ENCODE results near the gene TMEM164. TPM values are rescaled to one million over a fixed set of nuclear protein-coding genes. Genes with fewer than 3 reads are reported as not detected.

The TMEM164 gene
- total and polyA plus RNA-seq, 2 donors (not counting 1 experiment from before 2014, with no cell fraction given), result 5.7 to 10.2 TPM

DNA sequence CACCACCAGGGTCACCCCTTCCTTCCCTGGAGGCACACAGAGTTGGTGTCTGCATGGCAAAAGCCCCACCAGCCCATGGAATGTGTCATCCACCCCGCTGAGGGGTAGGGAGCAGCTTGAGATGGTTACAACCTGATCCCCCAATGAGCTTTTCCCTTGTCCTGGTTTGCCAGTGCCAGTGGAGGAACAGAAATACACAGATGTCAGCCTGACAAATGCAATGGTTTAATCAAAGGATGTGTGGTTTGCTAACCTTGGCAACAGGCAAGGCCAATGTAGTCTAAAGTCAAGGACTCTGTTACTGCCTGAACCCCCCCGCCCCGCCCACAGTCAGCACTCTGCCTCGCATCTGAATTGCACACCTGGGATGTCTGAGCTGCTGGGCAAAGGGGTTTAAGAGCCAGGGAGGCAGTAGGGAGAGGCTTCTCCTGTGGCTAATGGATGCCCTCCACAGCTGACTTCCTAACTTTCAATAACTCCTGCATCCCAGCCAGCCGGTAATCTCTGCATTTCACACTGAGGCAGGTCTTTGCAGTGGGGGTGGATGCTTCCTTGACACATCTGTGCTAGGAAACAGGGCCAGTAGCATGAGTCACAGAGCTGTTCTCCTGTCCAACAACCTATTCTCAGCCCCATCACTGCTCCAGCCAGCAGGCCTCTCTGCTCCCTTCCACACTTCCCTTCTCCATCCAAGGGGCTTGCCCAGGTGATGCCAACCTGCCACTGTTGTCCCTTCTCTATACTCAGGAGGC, 177.4 kb downstream of the TMEM164 start:
- no peaks in the 10 kb centered on the region for H3K36me3 ChIP-seq (ENCODE audit: control insufficient read depth, insufficient read depth, low read length)
- peaks cover 8% of the 10 kb centered on the region for H3K4me1 ChIP-seq (ENCODE audit: control insufficient read depth, extremely low read depth, insufficient read depth, low read length)
- peak overlapping the region; percentile 43 for H3K27ac ChIP-seq (ENCODE audit: insufficient read depth, low read length)
- H3K27me3 ChIP-seq (ENCODE audit: control insufficient read depth, insufficient read depth, low read length), result no peaks in the 10 kb centered on the region
- H3K4me2 ChIP-seq (ENCODE audit: extremely low read depth, insufficient read depth, low read length), result peak overlapping the region; percentile 59
- no peak for TF ChIP-seq EZH2 (IDR thresholded peaks at IDR 0.05; ENCODE audit: low read length, missing control alignments)
- TF ChIP-seq, protein P1, sequence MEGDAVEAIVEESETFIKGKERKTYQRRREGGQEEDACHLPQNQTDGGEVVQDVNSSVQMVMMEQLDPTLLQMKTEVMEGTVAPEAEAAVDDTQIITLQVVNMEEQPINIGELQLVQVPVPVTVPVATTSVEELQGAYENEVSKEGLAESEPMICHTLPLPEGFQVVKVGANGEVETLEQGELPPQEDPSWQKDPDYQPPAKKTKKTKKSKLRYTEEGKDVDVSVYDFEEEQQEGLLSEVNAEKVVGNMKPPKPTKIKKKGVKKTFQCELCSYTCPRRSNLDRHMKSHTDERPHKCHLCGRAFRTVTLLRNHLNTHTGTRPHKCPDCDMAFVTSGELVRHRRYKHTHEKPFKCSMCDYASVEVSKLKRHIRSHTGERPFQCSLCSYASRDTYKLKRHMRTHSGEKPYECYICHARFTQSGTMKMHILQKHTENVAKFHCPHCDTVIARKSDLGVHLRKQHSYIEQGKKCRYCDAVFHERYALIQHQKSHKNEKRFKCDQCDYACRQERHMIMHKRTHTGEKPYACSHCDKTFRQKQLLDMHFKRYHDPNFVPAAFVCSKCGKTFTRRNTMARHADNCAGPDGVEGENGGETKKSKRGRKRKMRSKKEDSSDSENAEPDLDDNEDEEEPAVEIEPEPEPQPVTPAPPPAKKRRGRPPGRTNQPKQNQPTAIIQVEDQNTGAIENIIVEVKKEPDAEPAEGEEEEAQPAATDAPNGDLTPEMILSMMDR (conservative IDR thresholded peaks at IDR 0.05 in 1 of 2, IDR thresholded peaks at IDR 0.05 in 1 of 2; ENCODE audit: low read depth in 1 of 2, low read length in 2 of 2), result no peak
- H3K9ac ChIP-seq (ENCODE audit: insufficient read depth, low read length), result no peak overlapping the region
- no peaks in the 10 kb centered on the region for H3K9me3 ChIP-seq (ENCODE audit: control insufficient read depth, insufficient read depth, low read depth, low read length)
- no peaks in the 10 kb centered on the region for H4K20me1 ChIP-seq (ENCODE audit: control insufficient read depth, extremely low read depth, insufficient read depth, low read length)
- DNase-seq (ENCODE audit: low read depth in 2 of 2), result peak; percentile 55 to 89
- no peak overlapping the region for H2AFZ ChIP-seq (ENCODE audit: low read length)
- H3K79me2 ChIP-seq (ENCODE audit: control insufficient read depth, insufficient read depth, low read length), result no peaks in the 10 kb centered on the region
- H3K4me3 ChIP-seq (replicated peaks in 1 of 4; ENCODE audit: control extremely low read depth in 1 of 4, insufficient read depth in 1 of 4, low read depth in 3 of 4, low read length in 4 of 4), result no peak overlapping the region

DNA sequence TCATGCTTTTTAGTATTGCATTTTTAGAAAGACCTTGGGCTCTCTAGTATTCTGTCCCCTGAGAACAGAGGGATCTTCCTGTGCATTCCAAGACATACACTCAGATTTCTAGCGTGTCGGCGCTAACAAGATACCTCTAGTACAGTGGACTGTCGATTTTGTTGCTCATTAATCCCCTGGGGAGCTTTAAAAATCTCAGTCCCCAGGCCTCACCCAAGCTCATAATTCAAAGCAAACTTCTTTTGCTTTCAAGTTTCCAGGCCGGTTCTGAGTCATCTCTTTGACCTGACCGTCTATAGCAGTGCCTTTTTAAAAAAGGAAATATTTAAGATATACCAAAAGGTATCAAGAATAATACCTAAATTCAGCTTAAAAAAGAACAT, 178.0 kb downstream of the TMEM164 start:
- H3K4me1 ChIP-seq (ENCODE audit: control insufficient read depth, extremely low read depth, insufficient read depth, low read length), result peaks cover 8% of the 10 kb centered on the region
- no peak overlapping the region for H3K9ac ChIP-seq (ENCODE audit: insufficient read depth, low read length)
- no peak overlapping the region for H3K4me3 ChIP-seq (replicated peaks in 1 of 4; ENCODE audit: control extremely low read depth in 1 of 4, insufficient read depth in 1 of 4, low read depth in 3 of 4, low read length in 4 of 4)
- H3K79me2 ChIP-seq (ENCODE audit: control insufficient read depth, insufficient read depth, low read length), result no peaks in the 10 kb centered on the region
- H3K4me2 ChIP-seq (ENCODE audit: extremely low read depth, insufficient read depth, low read length), result peak overlapping the region; percentile 59
- H3K27ac ChIP-seq (ENCODE audit: insufficient read depth, low read length), result peak overlapping the region; percentile 43
- no peaks in the 10 kb centered on the region for H3K9me3 ChIP-seq (ENCODE audit: control insufficient read depth, insufficient read depth, low read depth, low read length)
- H2AFZ ChIP-seq (ENCODE audit: low read length), result no peak overlapping the region
- TF ChIP-seq, protein P1 (conservative IDR thresholded peaks at IDR 0.05 in 1 of 2, IDR thresholded peaks at IDR 0.05 in 1 of 2; ENCODE audit: low read depth in 1 of 2, low read length in 2 of 2), result no peak
- TF ChIP-seq EZH2 (IDR thresholded peaks at IDR 0.05; ENCODE audit: low read length, missing control alignments), result no peak
- DNase-seq (ENCODE audit: low read depth in 2 of 2), result peak; percentile 22 to 56
- no peaks in the 10 kb centered on the region for H4K20me1 ChIP-seq (ENCODE audit: control insufficient read depth, extremely low read depth, insufficient read depth, low read length)
- H3K36me3 ChIP-seq (ENCODE audit: control insufficient read depth, insufficient read depth, low read length), result no peaks in the 10 kb centered on the region
- H3K27me3 ChIP-seq (ENCODE audit: control insufficient read depth, insufficient read depth, low read length), result no peaks in the 10 kb centered on the region

DNA sequence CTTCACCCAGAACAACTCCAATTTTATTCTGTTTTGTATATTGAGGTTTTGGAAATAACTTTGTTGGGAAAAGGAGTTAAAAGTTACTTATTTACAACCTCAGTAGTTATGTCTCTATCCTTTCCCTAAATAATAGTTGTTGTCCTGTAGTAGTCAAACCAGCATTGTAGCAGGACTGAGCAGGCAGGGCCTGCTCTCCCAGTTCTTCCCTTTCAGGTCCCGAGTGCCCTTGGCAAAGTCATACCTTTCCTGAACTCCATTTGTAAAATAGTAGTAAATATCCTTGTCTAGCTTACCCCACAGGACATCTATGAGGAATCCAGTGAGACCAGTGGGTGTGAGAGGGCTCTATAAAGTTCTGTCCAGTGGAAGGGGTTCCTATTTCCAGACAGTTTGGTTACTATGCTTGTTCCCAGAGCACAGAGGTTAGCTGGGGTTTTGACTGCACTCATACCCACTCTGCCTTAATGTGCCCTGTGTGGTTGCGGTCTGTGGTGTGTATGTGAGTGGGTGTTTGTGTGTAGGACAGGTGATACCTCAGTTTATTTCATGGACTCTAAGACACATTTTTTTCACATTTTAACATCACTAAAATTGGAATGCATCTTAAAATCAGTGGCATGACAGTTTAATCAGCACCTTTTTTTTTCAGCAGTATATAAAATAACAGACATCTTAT, 178.7 kb downstream of the TMEM164 start:
- no peak overlapping the region for H2AFZ ChIP-seq (ENCODE audit: low read length)
- H4K20me1 ChIP-seq (ENCODE audit: control insufficient read depth, extremely low read depth, insufficient read depth, low read length), result no peaks in the 10 kb centered on the region
- no peaks in the 10 kb centered on the region for H3K27me3 ChIP-seq (ENCODE audit: control insufficient read depth, insufficient read depth, low read length)
- no peak overlapping the region for H3K4me3 ChIP-seq (replicated peaks in 1 of 4; ENCODE audit: control extremely low read depth in 1 of 4, insufficient read depth in 1 of 4, low read depth in 3 of 4, low read length in 4 of 4)
- no peak overlapping the region for H3K27ac ChIP-seq (ENCODE audit: insufficient read depth, low read length)
- TF ChIP-seq, protein P1 (conservative IDR thresholded peaks at IDR 0.05 in 1 of 2, IDR thresholded peaks at IDR 0.05 in 1 of 2; ENCODE audit: low read depth in 1 of 2, low read length in 2 of 2), result no peak
- TF ChIP-seq EZH2 (IDR thresholded peaks at IDR 0.05; ENCODE audit: low read length, missing control alignments), result no peak
- H3K4me1 ChIP-seq (ENCODE audit: control insufficient read depth, extremely low read depth, insufficient read depth, low read length), result peaks cover 8% of the 10 kb centered on the region
- H3K9ac ChIP-seq (ENCODE audit: insufficient read depth, low read length), result no peak overlapping the region
- no peak for DNase-seq (ENCODE audit: low read depth in 2 of 2)
- H3K4me2 ChIP-seq (ENCODE audit: extremely low read depth, insufficient read depth, low read length), result no peak overlapping the region
- H3K36me3 ChIP-seq (ENCODE audit: control insufficient read depth, insufficient read depth, low read length), result no peaks in the 10 kb centered on the region
- no peaks in the 10 kb centered on the region for H3K79me2 ChIP-seq (ENCODE audit: control insufficient read depth, insufficient read depth, low read length)
- no peaks in the 10 kb centered on the region for H3K9me3 ChIP-seq (ENCODE audit: control insufficient read depth, insufficient read depth, low read depth, low read length)
